Loucy (cell line): ENCODE measurements around the gene FCHSD2.

Source experiments
- H2AFZ ChIP-seq: fragments of 200-600 bp; sonication (generic); 2 replicates; pipeline ENCODE4 v1.6.0; 2016; ENCODE audit warnings: antibody characterized with exemption, mild to moderate bottlenecking, low read length, moderate library complexity
- H3F3A ChIP-seq: fragments of 200-600 bp; 2 replicates; pipeline ENCODE4 v1.6.0; 2016; ENCODE audit warnings: antibody characterized with exemption, low read depth, mild to moderate bottlenecking
- H3K27me3 ChIP-seq: fragments of 200-600 bp; sonication (generic); 2 replicates; pipeline ENCODE4 v1.6.1; 2014; ENCODE audit warnings: low read length, mild to moderate bottlenecking; ENCODE audit not compliant: insufficient read depth, poor library complexity, severe bottlenecking
- H3K36me3 ChIP-seq: fragments of 200-600 bp; sonication (generic); 2 replicates; pipeline ENCODE4 v1.6.1; 2016; ENCODE audit warnings: low read length; ENCODE audit not compliant: insufficient read depth
- H3K4me1 ChIP-seq: fragments of 200-600 bp; sonication (generic); 2 replicates; pipeline ENCODE4 v1.5.1; 2014; ENCODE audit warnings: low read length, mild to moderate bottlenecking; ENCODE audit not compliant: insufficient read depth, poor library complexity, severe bottlenecking
- H3K4me2 ChIP-seq: fragments of 200-600 bp; sonication (generic); 2 replicates; pipeline ENCODE4 v1.6.0; 2014; ENCODE audit warnings: antibody characterized with exemption, low read length, low read depth, mild to moderate bottlenecking; ENCODE audit not compliant: poor library complexity, severe bottlenecking
- H3K4me3 ChIP-seq: fragments of 200-600 bp; sonication (generic); 2 replicates; pipeline ENCODE4 v1.5.1; 2014; ENCODE audit warnings: low read length, mild to moderate bottlenecking, mixed read lengths; ENCODE audit not compliant: poor library complexity, severe bottlenecking
- H3K79me2 ChIP-seq: fragments of 200-600 bp; sonication (generic); 2 replicates; pipeline ENCODE4 v1.6.1; 2014; ENCODE audit warnings: low read length; ENCODE audit not compliant: insufficient read depth
- H3K9ac ChIP-seq: fragments of 200-600 bp; sonication (generic); 2 replicates; pipeline ENCODE4 v1.6.0; 2014; ENCODE audit warnings: mild to moderate bottlenecking, low read depth, low read length, moderate library complexity; ENCODE audit not compliant: poor library complexity, severe bottlenecking
- H3K9me2 ChIP-seq: fragments of 200-600 bp; sonication (generic); replicated peaks from 2 replicates; pipeline ENCODE4 v1.6.1; 2016; ENCODE audit warnings: low read depth, low read length, mixed read lengths
- H3K9me3 ChIP-seq: fragments of 200-600 bp; sonication (generic); 2 replicates; pipeline ENCODE4 v1.6.1; 2014; ENCODE audit warnings: mild to moderate bottlenecking, antibody characterized with exemption, low read length, low read depth; ENCODE audit not compliant: insufficient read depth
- H4K20me1 ChIP-seq: fragments of 200-600 bp; sonication (generic); 2 replicates; pipeline ENCODE4 v1.6.0; 2014; ENCODE audit warnings: antibody characterized with exemption, low read length, mild to moderate bottlenecking; ENCODE audit not compliant: insufficient read depth, poor library complexity, severe bottlenecking
- CTCF ChIP-seq: fragments of 200-600 bp; sonication (generic); conservative IDR thresholded peaks from 2 replicates; pipeline ENCODE4 v1.5.1; 2014; ENCODE audit warnings: mild to moderate bottlenecking, antibody characterized with exemption, low read length
- EZH2phosphoT487 ChIP-seq: fragments of 200-600 bp; IDR thresholded peaks from 2 replicates; pipeline ENCODE4 v1.6.1; 2018; ENCODE audit warnings: antibody characterized with exemption, mild to moderate bottlenecking, moderate library complexity, borderline replicate concordance

FCHSD2 gene

GRCh38 chr11:72937439-72937838 lies 204.7 kb downstream of the FCHSD2 start:
- Histone ChIP-seq H3K27me3 (no peaks in the 10 kb centered on the region), H3K4me2 (no peak overlapping the region), H4K20me1 (peaks cover 19% of the 10 kb centered on the region), H2AFZ (no peak overlapping the region), H3F3A (no peaks in the 10 kb centered on the region), H3K36me3 (peaks cover 48% of the 10 kb centered on the region), H3K9me3 (no peaks in the 10 kb centered on the region), H3K9ac (no peak overlapping the region), H3K9me2 (no peaks in the 10 kb centered on the region), H3K4me1 (no peaks in the 10 kb centered on the region), H3K79me2 (peaks cover 15% of the 10 kb centered on the region), H3K4me3 (no peak overlapping the region)
- TF ChIP-seq CTCF (no peak), EZH2phosphoT487 (no peak)

GRCh38 chr11:72935700-72936099 lies 206.4 kb downstream of the FCHSD2 start:
- H3K9ac ChIP-seq: no peak overlapping the region
- no peak overlapping the region for H3K4me3 ChIP-seq
- H3K79me2 ChIP-seq: peaks cover 7% of the 10 kb centered on the region
- no peaks in the 10 kb centered on the region for H3F3A ChIP-seq
- H3K9me3 ChIP-seq: no peaks in the 10 kb centered on the region
- TF ChIP-seq CTCF (no peak), EZH2phosphoT487 (no peak)
- peaks cover 10% of the 10 kb centered on the region for H4K20me1 ChIP-seq
- H3K4me1 ChIP-seq: no peaks in the 10 kb centered on the region
- H3K9me2 ChIP-seq: no peaks in the 10 kb centered on the region
- H3K4me2 ChIP-seq: no peak overlapping the region
- no peaks in the 10 kb centered on the region for H3K27me3 ChIP-seq
- peaks cover 47% of the 10 kb centered on the region; the same call in 1 of the 2 replicates for H3K36me3 ChIP-seq
- H2AFZ ChIP-seq: no peak overlapping the region

- peaks cover 12% of the 10 kb centered on the region for H4K20me1 ChIP-seq
- H3K4me1 ChIP-seq: no peaks in the 10 kb centered on the region
- no peaks in the 10 kb centered on the region for H3K9me2 ChIP-seq
- no peak overlapping the region for H3K9ac ChIP-seq
- H3K36me3 ChIP-seq: peaks cover 26% of the 10 kb centered on the region; the same call in 1 of the 2 replicates
- no peak overlapping the region for H2AFZ ChIP-seq
- no peak overlapping the region for H3K4me3 ChIP-seq
- TF ChIP-seq CTCF (no peak), EZH2phosphoT487 (no peak)
- no peaks in the 10 kb centered on the region for H3K27me3 ChIP-seq
- H3K4me2 ChIP-seq: no peak overlapping the region
- H3F3A ChIP-seq: no peaks in the 10 kb centered on the region
- peaks cover 17% of the 10 kb centered on the region for H3K79me2 ChIP-seq
- H3K9me3 ChIP-seq: no peaks in the 10 kb centered on the region
These were observed 210.0 kb downstream of the FCHSD2 start for GRCh38 chr11:72932132-72932570.
